Hepatocyte (in vitro differentiated cells): ENCODE results near the gene CLIP1. TPM values are rescaled to one million over a fixed set of nuclear protein-coding genes. Genes with fewer than 3 reads are reported as not detected.

ENCODE experiments used
- DNase-seq: peaks from one replicate; pipeline ENCODE4 v3.0.0-alpha.2; 2016; ENCODE audit warnings: low spot score
- H2AFZ ChIP-seq: fragments of 200-600 bp; sonication (generic); 2 replicates; pipeline ENCODE4 v1.6.0; 2016; ENCODE audit warnings: antibody characterized with exemption, mild to moderate bottlenecking
- H3K27ac ChIP-seq: fragments of 200-600 bp; sonication (generic); 2 replicates; pipeline ENCODE4 v1.5.1; 2016; ENCODE audit warnings: mild to moderate bottlenecking
- H3K27me3 ChIP-seq: fragments of 200-600 bp; sonication (generic); 2 replicates; pipeline ENCODE4 v1.6.1; 2016
- H3K36me3 ChIP-seq: fragments of 200-600 bp; sonication (generic); replicated peaks from 2 replicates; pipeline ENCODE4 v1.5.1; 2016; ENCODE audit warnings: low read depth; ENCODE audit not compliant: insufficient read depth
- H3K4me1 ChIP-seq: fragments of 200-600 bp; sonication (generic); 2 replicates; pipeline ENCODE4 v1.5.1; 2016; ENCODE audit warnings: mild to moderate bottlenecking, moderate library complexity; ENCODE audit not compliant: insufficient read depth
- H3K4me2 ChIP-seq: fragments of 200-600 bp; sonication (generic); 2 replicates; pipeline ENCODE4 v1.6.0; 2016
- H3K4me3 ChIP-seq: fragments of 200-600 bp; sonication (generic); 2 replicates; pipeline ENCODE4 v1.5.1; 2016; ENCODE audit warnings: mild to moderate bottlenecking
- H3K79me2 ChIP-seq: fragments of 200-600 bp; sonication (generic); 2 replicates; pipeline ENCODE4 v1.6.0; 2017; ENCODE audit warnings: mild to moderate bottlenecking
- H3K9me2 ChIP-seq: fragments of 200-600 bp; sonication (generic); replicated peaks from 2 replicates; pipeline ENCODE4 v1.6.0; 2017; ENCODE audit warnings: mild to moderate bottlenecking; ENCODE audit not compliant: insufficient read depth
- H3K9me3 ChIP-seq: fragments of 200-600 bp; sonication (generic); 2 replicates; pipeline ENCODE4 v1.5.1; 2016; ENCODE audit warnings: low read depth, mild to moderate bottlenecking
- H4K20me1 ChIP-seq: fragments of 200-600 bp; sonication (generic); 2 replicates; pipeline ENCODE4 v1.6.0; 2016; ENCODE audit warnings: mild to moderate bottlenecking; ENCODE audit not compliant: insufficient read depth, poor library complexity, severe bottlenecking
- CTCF ChIP-seq: fragments of 200-600 bp; sonication (generic); IDR thresholded peaks from 2 replicates; pipeline ENCODE4 v1.5.1; 2016; ENCODE audit warnings: antibody characterized with exemption, mild to moderate bottlenecking; ENCODE audit not compliant: poor library complexity
- EZH2 ChIP-seq: fragments of 200-600 bp; sonication (generic); IDR thresholded peaks from 2 replicates; pipeline ENCODE4 v1.6.1; 2016; ENCODE audit warnings: antibody characterized with exemption, mild to moderate bottlenecking, borderline replicate concordance
- EZH2phosphoT487 ChIP-seq: fragments of 200-600 bp; sonication (generic); IDR thresholded peaks from one replicate; pipeline ENCODE4 v1.6.1; 2018; ENCODE audit warnings: antibody characterized with exemption, mild to moderate bottlenecking, low read depth, moderate library complexity; ENCODE audit not compliant: unreplicated experiment, severe bottlenecking
- WGBS: methylation state at CpG from one replicate; pipeline ENCODE4 v1.1.6; 2016; ENCODE audit warnings: low lambda C conversion rate; ENCODE audit errors: missing lambda C conversion rate; 5-methylcytosine and 5-hydroxymethylcytosine counted together
- polyA plus RNA-seq: library from polyadenylated mRNA; unstranded; fragments of >200 nt; fragmentation: Nextera tagmentation; extraction: Ambion mirVana; gene quantifications from 2 replicates; pipeline ENCODE4 v1.2.1, GENCODE V29; 2016
- total RNA-seq: library from RNA; depleted of rRNA; stranded (reverse); fragments of >200 nt; gene quantifications from 2 replicates; pipeline ENCODE4 v1.2.3, GENCODE V29; 2014

The CLIP1 gene
- total and polyA plus RNA-seq, 2 experiments from 2014 or later = 38.0 to 45.2 TPM

GRCh38 chr12:122243965-122244364 lies 178.5 kb downstream of the CLIP1 start:
- Histone ChIP-seq H3K9me2 (no peaks in the 10 kb centered on the region), H3K9me3 (no peaks in the 10 kb centered on the region), H3K4me1 (no peaks in the 10 kb centered on the region), H3K4me3 (no peak overlapping the region), H3K79me2 (no peaks in the 10 kb centered on the region), H3K27ac (no peak overlapping the region), H3K36me3 (no peaks in the 10 kb centered on the region), H2AFZ (no peak overlapping the region), H3K27me3 (no peaks in the 10 kb centered on the region), H4K20me1 (no peaks in the 10 kb centered on the region), H3K4me2 (no peak overlapping the region)
- DNase-seq = no peak
- TF ChIP-seq CTCF = no peak
- no peak for TF ChIP-seq EZH2phosphoT487
- TF ChIP-seq EZH2 = no peak
- 92% methylated on average over 6 of the region's 6 CpGs for WGBS

- H3K36me3 ChIP-seq = no peaks in the 10 kb centered on the region
Observed at GRCh38 chr12:122238861-122239260, 183.6 kb downstream of the CLIP1 start.

DNA sequence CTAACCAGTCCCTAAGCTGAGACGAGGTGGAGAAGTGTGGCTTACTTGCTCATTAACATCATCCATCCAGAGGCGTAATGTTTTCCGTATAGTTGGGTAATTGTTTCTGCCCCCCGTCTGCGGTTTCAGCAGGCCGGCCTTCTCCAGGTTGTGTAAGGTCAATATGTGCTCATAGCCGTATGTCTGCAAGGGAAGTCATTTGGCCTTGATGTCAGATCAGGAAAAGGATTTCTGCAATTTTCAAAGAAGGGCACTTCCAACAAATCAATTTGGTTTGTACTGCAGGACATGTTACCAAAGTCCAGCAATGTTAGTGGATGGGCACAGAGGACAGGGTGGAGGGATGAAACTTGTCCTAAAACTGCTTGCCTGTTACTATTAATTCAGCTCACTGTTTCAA lies 186.7 kb downstream of the CLIP1 start:
- no peak for DNase-seq
- no peak overlapping the region for H3K4me2 ChIP-seq
- no peaks in the 10 kb centered on the region for H3K36me3 ChIP-seq
- no peaks in the 10 kb centered on the region for H3K27me3 ChIP-seq
- no peak overlapping the region for H3K27ac ChIP-seq
- TF ChIP-seq CTCF = no peak
- TF ChIP-seq EZH2 = no peak
- TF ChIP-seq EZH2phosphoT487 = no peak
- H4K20me1 ChIP-seq = no peaks in the 10 kb centered on the region
- H3K9me2 ChIP-seq = no peaks in the 10 kb centered on the region
- 90% methylated on average over 7 of the region's 7 CpGs for WGBS
- no peak overlapping the region for H3K4me3 ChIP-seq
- no peaks in the 10 kb centered on the region for H3K9me3 ChIP-seq
- no peak overlapping the region for H2AFZ ChIP-seq
- H3K4me1 ChIP-seq = no peaks in the 10 kb centered on the region
- no peaks in the 10 kb centered on the region for H3K79me2 ChIP-seq

More at GRCh38 chr12:122238861-122239260, 183.6 kb downstream of the CLIP1 start:
- no peak overlapping the region for H3K4me2 ChIP-seq
- TF ChIP-seq EZH2 (no peak), CTCF (no peak), EZH2phosphoT487 (no peak)
- whole genome bisulfite sequencing = 97% methylated on average over 5 of the region's 5 CpGs
- no peaks in the 10 kb centered on the region for H3K27me3 ChIP-seq
- H3K9me2 ChIP-seq = no peaks in the 10 kb centered on the region
- H3K4me3 ChIP-seq = no peak overlapping the region
- H3K9me3 ChIP-seq = no peaks in the 10 kb centered on the region
- no peak for DNase-seq
- H3K79me2 ChIP-seq = no peaks in the 10 kb centered on the region
- H4K20me1 ChIP-seq = no peaks in the 10 kb centered on the region
- H2AFZ ChIP-seq = no peak overlapping the region
- H3K27ac ChIP-seq = no peak overlapping the region
- no peaks in the 10 kb centered on the region for H3K4me1 ChIP-seq

DNA sequence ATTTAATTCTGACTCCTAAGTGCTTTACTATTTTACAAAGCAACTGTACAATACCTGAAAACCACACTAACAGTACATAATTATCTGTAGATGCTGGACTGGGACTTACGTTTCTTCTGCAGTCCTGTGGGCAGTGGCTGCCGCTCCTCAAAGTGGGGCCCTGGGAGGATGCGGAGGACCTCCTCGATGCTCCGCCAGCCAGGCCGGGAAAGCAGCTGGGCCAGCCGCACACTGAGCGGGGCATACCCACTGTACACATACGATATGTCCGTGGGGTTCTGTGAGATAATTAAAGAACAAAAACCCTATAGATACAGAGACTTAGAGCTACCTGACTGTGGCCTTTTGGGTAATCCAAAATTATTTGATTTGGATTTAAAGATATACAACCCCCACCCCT lies 189.8 kb downstream of the CLIP1 start:
- no peak overlapping the region for H2AFZ ChIP-seq
- DNase-seq = no peak
- no peaks in the 10 kb centered on the region for H4K20me1 ChIP-seq
- H3K27ac ChIP-seq = no peak overlapping the region
- H3K36me3 ChIP-seq = no peaks in the 10 kb centered on the region
- no peak overlapping the region for H3K4me3 ChIP-seq
- 98% methylated on average over 10 of the region's 10 CpGs for WGBS
- H3K4me2 ChIP-seq = no peak overlapping the region
- H3K4me1 ChIP-seq = no peaks in the 10 kb centered on the region
- TF ChIP-seq EZH2phosphoT487 = no peak
- no peak for TF ChIP-seq EZH2
- no peak for TF ChIP-seq CTCF
- no peaks in the 10 kb centered on the region for H3K27me3 ChIP-seq
- H3K79me2 ChIP-seq = no peaks in the 10 kb centered on the region
- no peaks in the 10 kb centered on the region for H3K9me2 ChIP-seq
- no peaks in the 10 kb centered on the region for H3K9me3 ChIP-seq
